Left renal pelvis (tissue), 4 donors: ENCODE measurements around the gene ZBED3. TPM values are rescaled to one million over a fixed set of nuclear protein-coding genes. Genes with fewer than 3 reads are reported as not detected.

Experiments
- DNase-seq, 4 donors: peaks; one replicate each; pipeline ENCODE4 v3.0.0-alpha.2; 2013; ENCODE audit warnings: low read depth in 4 of 4, low spot score in 3 of 4
- polyA plus RNA-seq, 4 donors: library from polyadenylated mRNA; unstranded; fragments of 120-200 nt; gene quantifications; one replicate each; pipeline ENCODE4 v1.2.1, GENCODE V29; 2013; ENCODE audit not compliant: insufficient read length in 4 of 4

Gene ZBED3
- polyA plus RNA-seq, 4 donors = 21.2 to 33.5 (median 31.4) TPM

GRCh38 chr5:77022511-77023417 lies 64.3 kb downstream of the ZBED3 start:
- peak in 1 of 4 donors; percentile 12 for DNase-seq

Other genes starting within 250 kb of the ZBED3 start
- under 1 TPM; 0.16 to 0.46 (median 0.20) TPM for gene S100Z, start 237.3 kb downstream of the ZBED3 start, polyA plus RNA-seq
- gene CRHBP, start 134.2 kb downstream of the ZBED3 start, polyA plus RNA-seq = 10 to 100 TPM in 3 of 4 donors, 1 to 10 TPM in 1; 6.4 to 24.2 (median 20.6) TPM
- gene AGGF1, start 56.9 kb downstream of the ZBED3 start, polyA plus RNA-seq = 10 to 100 TPM; 24.5 to 39.5 (median 32.7) TPM
- gene PDE8B, start 123.4 kb upstream of the ZBED3 start, polyA plus RNA-seq = 1 to 10 TPM; 3.2 to 6.4 (median 5.6) TPM